ENCODE data around the gene MAPK8IP1.
"Not testable (repeated sequence)": the region's sequence is repeated elsewhere in the genome, so short reads cannot be mapped to it uniquely, and the experiment has no call there.

The MAPK8IP1 gene

GRCh38 chr11:45889966-45890365, 4.5 kb downstream of the MAPK8IP1 start:
- DNase-seq (ENCODE audit: low read depth, low spot score), result no peak

GRCh38 chr11:45890886-45891550, 5.6 kb downstream of the MAPK8IP1 start:
- DNase-seq (ENCODE audit: low read depth, low spot score), result no peak

- DNase-seq (ENCODE audit: low read depth, low spot score), result no peak
Observed at GRCh38 chr11:45892856-45893255, 7.4 kb downstream of the MAPK8IP1 start.

DNA sequence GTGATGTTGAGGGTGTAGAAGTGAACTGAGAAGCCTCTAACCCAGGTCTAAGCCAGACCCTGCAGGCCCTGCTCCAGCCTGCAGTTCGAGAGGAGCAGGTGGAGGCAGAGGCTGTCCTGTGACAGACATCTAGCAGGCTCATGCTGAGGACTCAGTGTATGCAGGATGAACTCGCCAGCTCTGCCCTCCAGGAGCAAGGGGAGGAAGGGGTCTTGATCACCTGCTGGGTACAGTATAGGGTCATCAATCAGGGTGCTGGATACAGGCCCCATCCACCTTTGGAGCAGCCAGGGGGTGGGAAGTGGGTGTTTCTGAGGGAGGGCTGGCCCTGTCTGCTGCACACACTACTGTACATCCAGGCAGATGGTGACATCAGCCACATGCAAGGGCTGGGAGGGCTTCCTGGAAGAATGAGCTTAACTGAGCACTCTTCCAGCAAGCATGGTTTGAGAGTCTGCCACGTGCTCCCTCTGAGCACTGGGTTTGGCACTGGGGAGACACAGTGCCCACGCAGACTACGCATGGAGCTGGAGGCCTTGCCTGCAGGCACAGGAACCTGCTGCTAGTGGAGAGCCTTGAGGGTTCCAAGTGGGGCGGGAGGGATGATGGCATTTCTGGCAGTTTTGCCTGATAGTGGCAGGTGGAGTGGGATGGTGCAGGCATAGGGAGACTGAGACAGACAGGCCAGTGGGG, 9.2 kb downstream of the MAPK8IP1 start:
- DNase-seq (ENCODE audit: low read depth, low spot score), result no peak

DNA sequence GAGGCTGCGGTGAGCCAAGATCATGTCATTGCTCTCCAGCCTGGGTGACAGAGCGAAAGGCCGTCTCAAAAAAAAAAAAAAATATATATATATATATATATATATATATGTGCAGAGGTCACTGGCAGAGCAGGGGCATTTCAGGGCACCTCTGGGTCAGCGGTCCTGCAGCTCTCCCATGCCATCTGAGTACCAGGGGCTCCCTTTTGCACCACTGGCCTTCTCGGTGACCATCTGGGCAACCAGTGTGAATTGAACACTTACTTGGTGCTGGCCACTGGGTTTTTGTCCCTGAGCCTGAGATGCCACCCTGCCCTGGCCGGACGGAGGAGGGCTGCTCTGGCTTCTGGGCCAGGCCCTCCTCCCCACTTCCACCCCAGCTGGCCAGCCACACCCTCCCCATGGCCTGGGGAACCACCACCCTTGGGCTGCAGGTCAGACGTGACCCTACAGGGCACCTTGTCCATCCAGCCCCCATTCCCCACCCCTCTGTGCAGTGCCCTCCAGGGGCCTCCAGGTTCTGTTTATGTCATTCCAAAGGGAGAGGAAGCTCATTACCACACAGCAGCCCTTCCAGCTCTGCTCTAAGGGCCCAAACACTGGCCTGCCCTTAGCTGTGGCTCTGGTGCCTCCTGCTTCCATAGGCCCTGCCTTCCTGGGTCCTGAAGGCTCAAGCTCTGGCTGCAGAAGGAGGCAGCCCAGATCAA, 10.3 kb downstream of the MAPK8IP1 start:
- no peak for DNase-seq (ENCODE audit: low read depth, low spot score)

DNA sequence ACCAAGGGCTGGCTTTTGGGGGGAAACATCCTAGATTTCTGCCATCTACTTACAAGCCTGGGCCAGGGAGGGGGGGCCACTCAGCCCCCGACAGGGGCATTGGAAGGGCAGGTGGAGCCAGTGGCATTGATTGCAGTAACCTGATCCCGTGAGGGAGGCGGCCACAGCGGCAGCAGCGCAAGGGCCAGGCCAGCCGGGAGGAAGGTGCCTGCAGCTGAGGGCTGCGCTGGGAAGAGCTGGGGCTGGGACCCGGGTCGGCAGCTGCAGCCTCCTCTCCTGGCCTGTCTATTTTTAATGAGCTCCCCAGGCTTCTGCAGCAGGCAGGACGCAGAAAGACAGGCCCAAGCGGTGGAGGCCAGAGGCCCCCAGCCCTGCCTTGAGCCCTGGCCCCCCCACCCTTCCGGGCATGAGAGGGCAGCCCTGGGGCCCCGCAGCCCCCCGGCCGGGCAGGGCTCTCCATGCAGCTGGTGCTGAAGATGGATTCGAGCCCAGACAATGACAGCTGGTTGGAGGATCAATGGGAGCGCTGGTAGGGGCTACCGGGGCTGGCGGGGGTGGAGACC, 11.1 kb downstream of the MAPK8IP1 start:
- DNase-seq (ENCODE audit: low read depth, low spot score), result no peak

DNA sequence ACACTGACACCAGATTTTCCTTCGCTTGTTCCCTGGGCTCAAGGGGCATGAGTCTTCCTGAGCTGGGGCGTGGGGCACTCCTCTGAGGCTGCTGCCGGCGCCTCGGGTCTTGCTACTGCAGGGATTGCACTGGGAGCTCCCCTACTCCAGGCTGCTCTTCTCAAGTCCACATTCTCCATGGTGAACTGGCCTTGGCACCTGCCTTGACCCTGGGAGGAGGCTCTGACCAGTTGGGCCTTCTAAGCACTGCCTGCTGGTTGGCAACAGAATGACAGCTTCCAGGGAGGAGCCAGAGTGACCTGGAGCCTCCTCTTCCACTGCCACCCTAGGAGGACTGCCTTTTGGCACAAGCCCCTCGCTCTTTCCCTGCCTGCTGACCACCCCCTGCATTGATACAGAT, 12.1 kb downstream of the MAPK8IP1 start:
- no peak for DNase-seq (ENCODE audit: low read depth, low spot score)

GRCh38 chr11:45899086-45899447, 13.6 kb downstream of the MAPK8IP1 start:
- no peak for DNase-seq (ENCODE audit: low read depth, low spot score)

DNA sequence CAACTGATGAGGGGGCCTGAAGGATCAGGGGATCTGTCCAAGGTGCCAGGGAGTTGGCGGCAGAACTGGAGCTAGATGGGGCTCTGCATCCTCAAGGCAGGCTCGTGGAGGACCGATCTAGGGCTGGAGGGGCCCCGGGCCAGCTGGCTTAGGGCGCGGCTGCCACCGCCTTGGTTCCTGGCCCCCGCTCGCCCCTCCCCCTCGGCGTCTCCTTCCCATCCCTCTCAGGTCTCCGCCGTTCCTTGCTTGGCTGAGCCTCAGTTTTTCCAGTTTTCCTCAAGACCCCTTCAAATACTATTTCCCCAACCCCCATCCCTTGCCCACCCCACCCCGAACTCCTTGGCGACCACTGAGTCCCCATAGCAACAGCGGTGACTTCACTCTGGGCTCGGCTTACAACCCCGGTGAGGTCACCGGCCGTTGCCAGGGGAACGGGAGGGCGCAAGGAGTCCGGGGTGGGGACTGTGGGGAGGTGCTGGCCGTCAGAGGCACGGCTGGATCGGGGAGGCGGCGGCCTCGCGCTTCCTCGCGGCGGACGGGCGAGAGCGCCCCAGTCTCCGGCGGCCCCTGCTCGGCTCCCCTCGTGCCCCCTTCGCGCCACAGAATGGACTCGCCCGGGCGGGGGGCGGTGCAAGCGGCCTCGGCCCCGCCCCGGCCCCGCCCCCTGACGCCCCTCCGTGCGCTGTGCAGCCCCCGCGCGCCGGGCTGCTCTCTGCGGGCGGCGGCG, 14.2 kb downstream of the MAPK8IP1 start:
- peak; percentile 52 for DNase-seq (ENCODE audit: low read depth, low spot score)

DNA sequence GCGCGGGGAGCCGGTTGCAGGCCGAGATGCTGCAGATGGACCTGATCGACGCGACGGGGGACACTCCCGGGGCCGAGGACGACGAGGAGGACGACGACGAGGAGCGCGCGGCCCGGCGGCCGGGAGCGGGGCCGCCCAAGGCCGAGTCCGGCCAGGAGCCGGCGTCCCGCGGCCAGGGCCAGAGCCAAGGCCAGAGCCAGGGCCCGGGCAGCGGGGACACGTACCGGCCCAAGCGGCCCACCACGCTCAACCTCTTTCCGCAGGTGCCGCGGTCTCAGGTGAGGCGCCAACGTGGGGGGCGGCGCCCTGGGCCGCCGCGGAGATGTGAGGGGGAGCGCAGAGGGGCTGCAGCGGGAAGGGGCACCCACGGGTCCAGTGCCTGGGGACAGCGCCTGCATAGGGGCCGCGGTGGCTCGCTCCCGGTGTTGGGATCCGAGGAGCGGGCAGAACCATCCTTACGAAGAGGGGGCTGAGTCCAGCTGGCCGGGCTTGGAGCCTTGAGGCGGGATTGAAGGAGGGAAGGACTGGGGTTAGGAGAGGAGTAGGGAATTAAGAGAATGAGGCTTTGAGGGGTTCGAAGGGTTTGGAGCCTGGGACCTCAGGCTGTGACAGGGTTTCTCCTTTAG, 14.8 kb downstream of the MAPK8IP1 start:
- not testable (repeated sequence) for DNase-seq (ENCODE audit: low read depth, low spot score)

- DNase-seq (ENCODE audit: low read depth, low spot score), result no peak
Observed at GRCh38 chr11:45900916-45901617, 15.6 kb downstream of the MAPK8IP1 start.

DNA sequence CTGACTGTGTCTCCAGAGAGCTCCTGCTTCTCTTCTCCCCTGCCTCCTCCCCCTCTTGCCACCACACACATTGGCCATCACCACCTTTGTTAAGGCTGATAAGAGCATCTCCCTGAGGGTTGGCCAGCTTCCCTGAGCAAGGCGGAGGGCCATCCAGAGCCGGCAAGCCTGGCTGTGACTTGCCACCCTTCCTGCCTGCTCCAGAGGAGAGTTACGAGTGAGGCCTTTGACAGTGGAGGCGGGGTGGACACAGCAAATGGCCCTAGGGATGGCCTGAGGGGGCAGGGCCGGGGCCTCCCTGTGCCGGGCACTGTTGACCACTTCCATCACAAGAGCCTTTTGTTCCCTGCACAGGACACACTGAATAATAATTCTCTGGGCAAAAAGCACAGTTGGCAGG, 16.2 kb downstream of the MAPK8IP1 start:
- DNase-seq (ENCODE audit: low read depth, low spot score), result no peak

DNA sequence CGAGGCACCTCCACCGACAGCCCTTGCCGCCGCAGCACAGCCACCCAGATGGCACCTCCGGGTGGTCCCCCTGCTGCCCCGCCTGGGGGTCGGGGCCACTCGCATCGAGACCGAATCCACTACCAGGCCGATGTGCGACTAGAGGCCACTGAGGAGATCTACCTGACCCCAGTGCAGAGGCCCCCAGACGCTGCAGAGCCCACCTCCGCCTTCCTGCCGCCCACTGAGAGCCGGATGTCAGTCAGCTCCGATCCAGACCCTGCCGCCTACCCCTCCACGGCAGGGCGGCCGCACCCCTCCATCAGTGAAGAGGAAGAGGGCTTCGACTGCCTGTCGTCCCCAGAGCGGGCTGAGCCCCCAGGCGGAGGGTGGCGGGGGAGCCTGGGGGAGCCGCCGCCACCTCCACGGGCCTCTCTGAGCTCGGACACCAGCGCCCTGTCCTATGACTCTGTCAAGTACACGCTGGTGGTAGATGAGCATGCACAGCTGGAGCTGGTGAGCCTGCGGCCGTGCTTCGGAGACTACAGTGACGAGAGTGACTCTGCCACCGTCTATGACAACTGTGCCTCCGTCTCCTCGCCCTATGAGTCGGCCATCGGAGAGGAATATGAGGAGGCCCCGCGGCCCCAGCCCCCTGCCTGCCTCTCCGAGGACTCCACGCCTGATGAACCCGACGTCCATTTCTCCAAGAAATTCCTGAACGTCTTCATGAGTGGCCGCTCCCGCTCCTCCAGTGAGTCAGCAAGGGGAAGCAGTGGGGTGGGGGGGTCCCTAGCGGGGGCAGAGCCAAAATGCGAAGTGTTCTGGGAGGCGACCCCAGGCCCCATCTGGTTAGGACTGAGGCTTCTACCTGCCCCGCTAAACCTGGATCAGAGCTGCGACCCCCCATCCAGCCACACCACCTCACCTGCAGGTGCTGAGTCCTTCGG, 17.3 kb downstream of the MAPK8IP1 start:
- DNase-seq (ENCODE audit: low read depth, low spot score), result no peak

- no peak for DNase-seq (ENCODE audit: low read depth, low spot score)
Observed at GRCh38 chr11:45904309-45904915, 19.0 kb downstream of the MAPK8IP1 start.

GRCh38 chr11:45905095-45905494, 19.6 kb downstream of the MAPK8IP1 start:
- DNase-seq (ENCODE audit: low read depth, low spot score), result no peak

- not testable (repeated sequence) for DNase-seq (ENCODE audit: low read depth, low spot score)
Observed at GRCh38 chr11:45905576-45905975, 20.1 kb downstream of the MAPK8IP1 start.

GRCh38 chr11:45906096-45906682, 20.7 kb downstream of the MAPK8IP1 start:
- DNase-seq (ENCODE audit: low read depth, low spot score), result no peak

DNA sequence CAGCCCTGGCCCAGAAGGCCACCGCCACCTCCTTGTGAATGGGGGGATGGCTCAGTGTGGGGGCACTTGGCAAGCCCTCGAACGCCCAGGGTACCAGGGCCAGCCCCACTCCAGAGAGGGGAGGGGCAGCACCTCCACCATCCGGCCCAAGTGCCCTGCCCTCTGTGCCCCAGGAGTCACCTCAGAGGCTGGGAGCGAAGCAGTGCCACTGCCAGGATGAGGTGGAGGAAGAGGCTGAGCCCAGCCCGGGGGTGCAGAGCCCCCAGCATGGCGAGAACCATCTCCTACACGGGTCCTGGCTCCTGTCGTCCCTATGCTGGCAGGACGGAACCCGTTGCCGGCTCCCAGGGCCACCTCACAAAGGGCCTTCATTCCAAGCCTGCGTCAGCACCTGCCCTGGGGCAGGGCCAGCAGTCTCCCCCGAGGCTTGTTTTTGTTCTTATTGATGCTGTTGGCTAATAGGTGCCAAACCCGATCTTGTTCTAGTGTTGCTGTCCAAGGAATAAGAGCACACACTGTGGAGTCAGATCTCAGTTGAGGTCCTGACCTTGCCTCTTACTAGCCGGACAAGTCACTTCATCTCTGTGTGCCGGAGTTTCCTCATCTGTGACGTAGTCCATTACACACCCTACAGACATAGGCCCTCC, 21.6 kb downstream of the MAPK8IP1 start, which contains the start of gene FREY1:
Gene FREY1, minus strand, starts transcription at position 307 of the 647 bp plus-strand sequence. Its CDS starts 26 bp downstream, at position 281.
- DNase-seq (ENCODE audit: low read depth, low spot score), result no peak
